Liver (tissue), 9 donors: Measurements from ENCODE around the gene KYNU. TPM values are rescaled to one million over a fixed set of nuclear protein-coding genes. Genes with fewer than 3 reads are reported as not detected.

ENCODE experiments used
- DNase-seq: peaks from one replicate; pipeline ENCODE4 v3.0.0-alpha.2; 2017; ENCODE audit warnings: low spot score
- H3K27ac ChIP-seq, 2 donors: one replicate each; pipeline ENCODE4 v1.7.0; 2013; ENCODE audit warnings: inconsistent platforms in 2 of 2, low read length in 2 of 2, control low read depth in 1 of 2, low read depth in 1 of 2, mild to moderate bottlenecking in 1 of 2
- H3K27me3 ChIP-seq, 4 donors: one replicate each; pipeline versions ENCODE4 v1.6.1 to v1.7.0; 2013; ENCODE audit warnings: low read length in 3 of 4, inconsistent platforms in 1 of 4, mild to moderate bottlenecking in 1 of 4, moderate library complexity in 1 of 4; ENCODE audit not compliant: control insufficient read depth in 4 of 4, insufficient read depth in 4 of 4
- H3K36me3 ChIP-seq, 4 donors: one replicate each; pipeline versions ENCODE4 v1.6.1 to v1.7.0; 2013; ENCODE audit warnings: low read length in 3 of 4, mild to moderate bottlenecking in 3 of 4, low read depth in 1 of 4, moderate library complexity in 1 of 4; ENCODE audit not compliant: control insufficient read depth in 4 of 4, insufficient read depth in 3 of 4
- H3K4me1 ChIP-seq, 4 donors: one replicate each; pipeline versions ENCODE4 v1.6.1 to v1.7.0; 2013; ENCODE audit warnings: low read length in 3 of 4, mild to moderate bottlenecking in 3 of 4, moderate library complexity in 1 of 4; ENCODE audit not compliant: control insufficient read depth in 4 of 4, insufficient read depth in 4 of 4
- H3K4me3 ChIP-seq, 3 donors: one replicate each; pipeline versions ENCODE4 v1.6.1 to v1.7.0; 2013; ENCODE audit warnings: low read length in 3 of 3, control low read depth in 1 of 3, low read depth in 1 of 3, mild to moderate bottlenecking in 1 of 3
- H3K9ac ChIP-seq, 2 donors: one replicate each; pipeline ENCODE4 v1.7.0; 2013; ENCODE audit warnings: low read length in 2 of 2, mild to moderate bottlenecking in 2 of 2, moderate library complexity in 2 of 2, control low read depth in 1 of 2, low read depth in 1 of 2
- H3K9me3 ChIP-seq, 4 donors: one replicate each; pipeline versions ENCODE4 v1.6.1 to v1.7.0; 2013; ENCODE audit warnings: low read length in 3 of 4; ENCODE audit not compliant: control insufficient read depth in 4 of 4
- ATF3 ChIP-seq: IDR thresholded peaks from 2 replicates; pipeline ENCODE4 v1.6.1; 2016; ENCODE audit warnings: antibody characterized with exemption
- CTCF ChIP-seq: fragments of 150-350 bp; IDR thresholded peaks from 2 replicates; pipeline ENCODE4 v1.5.1; 2017; ENCODE audit warnings: improper control_type of control experiment, low read depth, low read length; ENCODE audit not compliant: missing input control
- EGR1 ChIP-seq, 2 donors: IDR thresholded peaks; 2 replicates each; pipeline ENCODE4 v1.6.1; 2016 to 2018; ENCODE audit warnings: antibody characterized with exemption in 2 of 2, low read depth in 2 of 2
- FOXA1 ChIP-seq: IDR thresholded peaks from 2 replicates; pipeline ENCODE4 v1.6.1; 2016; ENCODE audit warnings: antibody characterized with exemption
- FOXA2 ChIP-seq: IDR thresholded peaks from 2 replicates; pipeline ENCODE4 v1.6.1; 2016; ENCODE audit warnings: antibody characterized with exemption
- GABPA ChIP-seq, 2 donors: IDR thresholded peaks in 1 of 2; conservative IDR thresholded peaks in 1 of 2; 2 replicates each; pipeline ENCODE4 v1.6.1; 2016; ENCODE audit warnings: antibody characterized with exemption in 2 of 2, mild to moderate bottlenecking in 1 of 2, moderate library complexity in 1 of 2
- HNF4A ChIP-seq, 2 donors: conservative IDR thresholded peaks; 2 replicates each; pipeline ENCODE4 v1.6.1; 2016; ENCODE audit warnings: antibody characterized with exemption in 2 of 2, mild to moderate bottlenecking in 2 of 2
- RAD21 ChIP-seq, 2 donors: IDR thresholded peaks; 2 replicates each; pipeline ENCODE4 v1.6.1; 2016; ENCODE audit warnings: antibody characterized with exemption in 2 of 2, mild to moderate bottlenecking in 2 of 2
- REST ChIP-seq: IDR thresholded peaks from 2 replicates; pipeline ENCODE4 v1.6.1; 2016; ENCODE audit warnings: antibody characterized with exemption, mild to moderate bottlenecking
- RXRA ChIP-seq, 2 donors: IDR thresholded peaks; 2 replicates each; pipeline ENCODE4 v1.6.1; 2017 to 2018; ENCODE audit warnings: antibody characterized with exemption in 2 of 2, mild to moderate bottlenecking in 1 of 2
- SP1 ChIP-seq: IDR thresholded peaks from 2 replicates; pipeline ENCODE4 v1.6.1; 2018; ENCODE audit warnings: antibody characterized with exemption, mild to moderate bottlenecking
- TAF1 ChIP-seq: conservative IDR thresholded peaks from 2 replicates; pipeline ENCODE4 v1.6.1; 2016; ENCODE audit warnings: antibody characterized with exemption, mild to moderate bottlenecking
- YY1 ChIP-seq: IDR thresholded peaks from 2 replicates; pipeline ENCODE4 v1.6.1; 2016; ENCODE audit warnings: antibody characterized with exemption, mild to moderate bottlenecking
- ZBTB33 ChIP-seq: IDR thresholded peaks from 2 replicates; pipeline ENCODE4 v1.6.1; 2016; ENCODE audit warnings: antibody characterized with exemption
- WGBS: extraction: QIAGEN DNeasy Blood & Tissue Kit; methylation state at CpG from one replicate; pipeline ENCODE4 v1.1.7; 2013; 5-methylcytosine and 5-hydroxymethylcytosine counted together
- polyA plus RNA-seq, 2 donors: library from polyadenylated mRNA; stranded (reverse) in 1 of 2; unstranded in 1 of 2; fragments of 200-250 nt in 1 of 2; fragments of >200 nt in 1 of 2; fragmentation: Nextera tagmentation in 1 of 2; extraction: Ambion mirVana in 1 of 2; gene quantifications; one replicate each; pipeline versions ENCODE4 v1.2.1 to v1.2.3, GENCODE V29; 2013 to 2015
- total RNA-seq, 2 donors: library from RNA; depleted of rRNA; stranded (reverse); fragments of >200 nt; gene quantifications; one replicate each; pipeline ENCODE4 v1.2.3, GENCODE V29; 2014
- donor health status: healthy.
- donor health status: healthy.
- donor health status: healthy.
- donor health status: healthy.
- donor health status: healthy.

KYNU gene
- total and polyA plus RNA-seq, 4 donors = 24.0 to 64.3 (median 32.8) TPM

- Histone ChIP-seq H3K4me1 (peaks cover 6 to 13% (median 8%) of the 10 kb centered on the region in 4 donors), H3K36me3 (peaks cover 1 to 21% (median 12%) of the 10 kb centered on the region in 4 donors), H3K27ac (no peak overlapping the region), H3K27me3 (no peaks in the 10 kb centered on the region), H3K4me3 (no peak overlapping the region), H3K9me3 (no peaks in the 10 kb centered on the region), H3K9ac (no peak overlapping the region)
- no peak for TF ChIP-seq YY1
- DNase-seq = no peak
- 74% methylated on average over 3 of the region's 3 CpGs for WGBS
Observed at GRCh38 chr2:142952018-142952417, 74.6 kb downstream of the KYNU start.

DNA sequence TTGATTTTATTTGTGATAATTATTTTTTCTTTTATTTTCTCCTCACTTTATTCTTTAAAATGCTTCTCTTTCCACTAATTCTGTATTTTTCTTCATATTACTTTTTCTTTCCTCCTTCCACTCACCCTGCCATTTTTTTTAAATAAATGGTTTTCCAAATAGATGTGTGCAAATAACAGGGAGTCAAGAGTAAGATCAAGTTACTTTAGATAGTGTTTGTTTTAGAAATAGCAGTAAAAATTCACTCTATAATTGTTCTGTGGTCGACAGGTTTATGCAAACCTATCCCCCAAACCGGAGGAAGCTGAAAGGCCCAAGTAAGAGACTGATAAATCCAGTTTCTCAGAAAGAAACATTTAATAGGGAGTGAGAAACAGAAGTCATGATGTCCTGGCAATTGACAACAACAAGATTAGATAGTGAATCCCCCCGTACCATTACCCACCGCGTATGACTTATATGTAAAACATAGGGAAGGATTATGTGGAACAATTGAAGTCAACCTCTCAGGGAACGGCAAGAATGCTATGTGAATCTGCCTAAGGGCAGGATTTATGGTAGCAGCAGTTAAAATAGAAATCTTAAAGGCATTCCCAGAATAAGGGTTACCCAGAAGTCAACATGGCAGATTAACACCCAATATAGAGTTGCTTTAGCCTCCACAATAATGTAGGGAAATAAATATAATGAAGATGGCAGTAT is 75.5 kb downstream of the KYNU start:
- DNase-seq = no peak
- WGBS = 82% methylated on average over 6 of the region's 6 CpGs
- no peak overlapping the region for H3K27ac ChIP-seq
- H3K9me3 ChIP-seq = no peaks in the 10 kb centered on the region
- no peak overlapping the region for H3K4me3 ChIP-seq
- peaks cover 6 to 13% (median 8%) of the 10 kb centered on the region in 4 donors for H3K4me1 ChIP-seq
- H3K9ac ChIP-seq = no peak overlapping the region
- H3K36me3 ChIP-seq = peaks cover 1 to 18% (median 10%) of the 10 kb centered on the region in 4 donors
- no peaks in the 10 kb centered on the region for H3K27me3 ChIP-seq
- no peak for TF ChIP-seq REST
- TF ChIP-seq SP1 = no peak
- no peak for TF ChIP-seq EGR1 (IDR thresholded peaks at IDR 0.05; ENCODE audit: low read depth in 2 of 2)

GRCh38 chr2:142954493-142954892 is 77.0 kb downstream of the KYNU start:
- H3K9ac ChIP-seq = no peak overlapping the region
- TF ChIP-seq RXRA (IDR thresholded peaks at IDR 0.05) (no peak), SP1 (no peak), FOXA1 (no peak), RAD21 (IDR thresholded peaks at IDR 0.05) (no peak), TAF1 (no peak), FOXA2 (no peak)
- WGBS = 76% methylated on average over 1 of the region's 1 CpG
- H3K4me3 ChIP-seq = no peak overlapping the region
- H3K36me3 ChIP-seq = peaks cover 1 to 18% (median 10%) of the 10 kb centered on the region in 4 donors
- H3K27ac ChIP-seq = no peak overlapping the region
- H3K4me1 ChIP-seq = peaks cover 6 to 13% (median 8%) of the 10 kb centered on the region in 4 donors
- H3K9me3 ChIP-seq = no peaks in the 10 kb centered on the region
- DNase-seq = no peak
- H3K27me3 ChIP-seq = no peaks in the 10 kb centered on the region

GRCh38 chr2:142957144-142957543 is 79.7 kb downstream of the KYNU start:
- DNase-seq = no peak
- WGBS = 88% methylated on average over 1 of the region's 1 CpG
- Histone ChIP-seq H3K27ac (no peak overlapping the region), H3K9ac (no peak overlapping the region), H3K4me1 (peaks cover 0 to 2% (median 0%) of the 10 kb centered on the region in 4 donors), H3K4me3 (no peak overlapping the region), H3K9me3 (no peaks in the 10 kb centered on the region), H3K27me3 (no peaks in the 10 kb centered on the region), H3K36me3 (peaks cover 1 to 28% (median 15%) of the 10 kb centered on the region in 4 donors)
- TF ChIP-seq ATF3 = no peak
- no peak for TF ChIP-seq SP1
- no peak for TF ChIP-seq GABPA (IDR thresholded peaks at IDR 0.05 in 1 of 2, conservative IDR thresholded peaks at IDR 0.05 in 1 of 2)
- no peak for TF ChIP-seq ZBTB33
- no peak for TF ChIP-seq HNF4A (conservative IDR thresholded peaks at IDR 0.05)
- TF ChIP-seq RXRA (IDR thresholded peaks at IDR 0.05) = no peak
- TF ChIP-seq CTCF = no peak
